Thyroid gland (tissue), 4 donors: ENCODE measurements around the gene SHISA9. TPM values are rescaled to one million over a fixed set of nuclear protein-coding genes. Genes with fewer than 3 reads are reported as not detected.

Experiments used
- DNase-seq, 2 donors: peaks; one replicate each; pipeline ENCODE4 v3.0.0-alpha.2; 2019
- H3K27ac ChIP-seq, 3 donors: fragments of 200-600 bp; sonication (generic); 1 replicate in 2 of 3; 2 replicates in 1 of 3; pipeline ENCODE4 v1.5.1; 2016 to 2019; ENCODE audit warnings: mild to moderate bottlenecking in 1 of 3, moderate library complexity in 1 of 3
- H3K27me3 ChIP-seq: fragments of 200-600 bp; sonication (generic); one replicate; pipeline ENCODE4 v1.5.1; 2019
- H3K36me3 ChIP-seq, 2 donors: fragments of 200-600 bp; sonication (generic); one replicate each; pipeline ENCODE4 v1.5.1; 2016 to 2019
- H3K4me1 ChIP-seq, 2 donors: fragments of 200-600 bp; sonication (generic); one replicate each; pipeline ENCODE4 v1.5.1; 2017 to 2019
- H3K4me3 ChIP-seq, 3 donors: fragments of 200-600 bp; sonication (generic); replicated peaks in 1 of 3; 1 replicate in 2 of 3; 2 replicates in 1 of 3; pipeline ENCODE4 v1.5.1; 2016; ENCODE audit warnings: mild to moderate bottlenecking in 1 of 3
- H3K9me3 ChIP-seq: fragments of 200-600 bp; sonication (generic); one replicate; pipeline ENCODE4 v1.5.1; 2017
- CTCF ChIP-seq, 6 experiments: fragments of 200-600 bp in 3 of 6; fragments of 450-650 bp in 3 of 6; sonication (generic) in 3 of 6; IDR thresholded peaks; one replicate each; pipeline ENCODE4 v1.5.1; 2016 to 2019; ENCODE audit warnings: antibody characterized with exemption in 6 of 6, mild to moderate bottlenecking in 2 of 6, inconsistent platforms in 1 of 6, moderate library complexity in 1 of 6
- POLR2A ChIP-seq, 2 donors: fragments of 450-650 bp; IDR thresholded peaks; one replicate each; pipeline ENCODE4 v1.6.1; 2017; ENCODE audit warnings: antibody characterized with exemption in 2 of 2, mild to moderate bottlenecking in 2 of 2, moderate library complexity in 1 of 2
- WGBS, 2 donors: methylation state at CpG; one replicate each; pipeline ENCODE4 v1.1.5; 2017; 5-methylcytosine and 5-hydroxymethylcytosine counted together
- intact Hi-C: fragments of 100-400 bp; cut with DNase I; formaldehyde crosslinking; loops from one replicate; pipeline ENCODE4 v1.15.1; 2023
- total RNA-seq, 4 donors: library from RNA; depleted of rRNA; stranded (reverse); fragments of >200 nt; gene quantifications; one replicate each; pipeline ENCODE4 v1.2.3, GENCODE V29; 2016

The SHISA9 gene
- total RNA-seq, 4 donors from 2014 or later, result 0.11 to 0.34 (median 0.28) TPM

- intact Hi-C loops, result no loop called here
- no peaks in the 10 kb centered on the region for H3K4me1 ChIP-seq
- H3K27ac ChIP-seq, result no peak overlapping the region
- TF ChIP-seq POLR2A (IDR thresholded peaks at IDR 0.05) (no peak), CTCF (IDR thresholded peaks at IDR 0.05) (no peak)
- no peak for DNase-seq
- no peaks in the 10 kb centered on the region for H3K27me3 ChIP-seq
- no peaks in the 10 kb centered on the region for H3K9me3 ChIP-seq
- WGBS, 2 donors, result 67 to 81% methylated on average over 3 of the region's 3 CpGs
- no peak overlapping the region for H3K4me3 ChIP-seq
- no peaks in the 10 kb centered on the region for H3K36me3 ChIP-seq
Measured at GRCh38 chr16:13157082-13157481, 255.7 kb downstream of the SHISA9 start.

- no peaks in the 10 kb centered on the region for H3K9me3 ChIP-seq
- no peaks in the 10 kb centered on the region for H3K27me3 ChIP-seq
- intact Hi-C loops, result no loop called here
- 85 to 97% methylated on average over 3 of the region's 3 CpGs for WGBS, 2 donors
- H3K4me3 ChIP-seq, result no peak overlapping the region
- H3K27ac ChIP-seq, result no peak overlapping the region
- H3K36me3 ChIP-seq, result no peaks in the 10 kb centered on the region
- no peaks in the 10 kb centered on the region for H3K4me1 ChIP-seq
- DNase-seq, result no peak
- TF ChIP-seq CTCF (IDR thresholded peaks at IDR 0.05), result no peak
- TF ChIP-seq POLR2A (IDR thresholded peaks at IDR 0.05), result no peak
Measured at GRCh38 chr16:13158427-13158826, 257.0 kb downstream of the SHISA9 start.

- Histone ChIP-seq H3K4me1 (no peaks in the 10 kb centered on the region), H3K4me3 (no peak overlapping the region), H3K9me3 (no peaks in the 10 kb centered on the region), H3K27me3 (no peaks in the 10 kb centered on the region), H3K36me3 (no peaks in the 10 kb centered on the region), H3K27ac (no peak overlapping the region)
- DNase-seq, result no peak
- TF ChIP-seq CTCF (IDR thresholded peaks at IDR 0.05), result no peak
- TF ChIP-seq POLR2A (IDR thresholded peaks at IDR 0.05), result no peak
- intact Hi-C loops, result no loop called here
- WGBS, 2 donors, result 71 to 86% methylated on average over 1 of the region's 1 CpG
Measured at GRCh38 chr16:13165024-13165423, 263.6 kb downstream of the SHISA9 start.

GRCh38 chr16:13168091-13168572, 266.7 kb downstream of the SHISA9 start:
- H3K4me1 ChIP-seq, result no peaks in the 10 kb centered on the region
- H3K9me3 ChIP-seq, result no peaks in the 10 kb centered on the region
- 50 to 55% methylated on average over 4 of the region's 4 CpGs for WGBS, 2 donors
- H3K27ac ChIP-seq, result no peak overlapping the region
- no peaks in the 10 kb centered on the region for H3K27me3 ChIP-seq
- no peaks in the 10 kb centered on the region for H3K36me3 ChIP-seq
- no peak for DNase-seq
- H3K4me3 ChIP-seq, result no peak overlapping the region
- TF ChIP-seq CTCF (IDR thresholded peaks at IDR 0.05), result no peak
- TF ChIP-seq POLR2A (IDR thresholded peaks at IDR 0.05), result no peak
- intact Hi-C loops, result no loop called here

GRCh38 chr16:13171313-13171712, 269.9 kb downstream of the SHISA9 start:
- TF ChIP-seq CTCF (IDR thresholded peaks at IDR 0.05) (no peak), POLR2A (IDR thresholded peaks at IDR 0.05) (no peak)
- WGBS, 2 donors, result 37 to 46% methylated on average over 4 of the region's 4 CpGs
- DNase-seq, result no peak

More at GRCh38 chr16:13171313-13171712, 269.9 kb downstream of the SHISA9 start:
- H3K27me3 ChIP-seq, result no peaks in the 10 kb centered on the region
- no peaks in the 10 kb centered on the region for H3K36me3 ChIP-seq
- H3K9me3 ChIP-seq, result no peaks in the 10 kb centered on the region
- H3K27ac ChIP-seq, result no peak overlapping the region
- no peak overlapping the region for H3K4me3 ChIP-seq
- no peaks in the 10 kb centered on the region for H3K4me1 ChIP-seq
- intact Hi-C loops, result no loop called here
